OCI-LY7 (cell line): ENCODE data around the gene ZC3H12D. TPM values are rescaled to one million over a fixed set of nuclear protein-coding genes. Genes with fewer than 3 reads are reported as not detected.

ENCODE experiments used
- BruUV-seq: library from RNA; stranded (reverse); fragments of 400-500 nt; replicated peaks from 2 replicates; lab custom pipeline; 2021; lab: Mats Ljungman, UMichigan
- CTCF ChIA-PET: fragments of 300-600 bp; sonication (Branson Sonifier 250); formaldehyde crosslinking; loops from one replicate; lab custom pipeline; 2022; ENCODE audit warnings: antibody characterized with exemption; ENCODE audit not compliant: unreplicated experiment; lab: Charles Lee
- POLR2A ChIA-PET: fragments of 300-600 bp; sonication (Branson Sonifier 250); formaldehyde crosslinking; loops from one replicate; lab custom pipeline; 2022; ENCODE audit warnings: antibody characterized with exemption; lab: Charles Lee
- DNase-seq: peaks from one replicate; pipeline ENCODE4 v3.0.0-alpha.2; 2015; ENCODE audit warnings: low spot score
- H2AFZ ChIP-seq: fragments of 200-600 bp; sonication (generic), shearing (Covaris generic); 2 replicates; pipeline ENCODE4 v1.6.1; 2014; ENCODE audit warnings: mild to moderate bottlenecking, antibody characterized with exemption, low read length, moderate library complexity
- H3K27ac ChIP-seq: fragments of 200-600 bp; sonication (generic); 2 replicates; pipeline ENCODE4 v1.5.1; 2014; ENCODE audit warnings: mixed run types, low read depth, mild to moderate bottlenecking, moderate library complexity, low read length, inconsistent platforms; ENCODE audit not compliant: poor library complexity, severe bottlenecking
- H3K36me3 ChIP-seq: fragments of 200-600 bp; sonication (generic); 2 replicates; pipeline ENCODE4 v1.6.1; 2014; ENCODE audit warnings: mild to moderate bottlenecking, antibody characterized with exemption, low read length, moderate library complexity, mixed read lengths; ENCODE audit not compliant: insufficient read depth
- H3K4me1 ChIP-seq: fragments of 200-600 bp; sonication (generic); 2 replicates; pipeline ENCODE4 v1.5.1; 2014; ENCODE audit warnings: mild to moderate bottlenecking, low read length; ENCODE audit not compliant: insufficient read depth, poor library complexity, severe bottlenecking
- H3K4me2 ChIP-seq: fragments of 200-600 bp; sonication (generic); 2 replicates; pipeline ENCODE4 v1.6.1; 2014; ENCODE audit warnings: mild to moderate bottlenecking, low read length
- H3K4me3 ChIP-seq: fragments of 200-600 bp; sonication (generic); 2 replicates; pipeline ENCODE4 v1.5.1; 2014; ENCODE audit warnings: mild to moderate bottlenecking, low read depth, low read length; ENCODE audit not compliant: poor library complexity, severe bottlenecking
- H3K79me2 ChIP-seq: fragments of 200-600 bp; sonication (generic); 2 replicates; pipeline ENCODE4 v1.6.1; 2016; ENCODE audit warnings: low read depth, mild to moderate bottlenecking, low read length, moderate library complexity, mixed read lengths; ENCODE audit not compliant: insufficient read depth
- H3K9me2 ChIP-seq: fragments of 200-600 bp; sonication (generic); 2 replicates; pipeline ENCODE4 v1.6.1; 2016; ENCODE audit warnings: mild to moderate bottlenecking, low read length, mixed read lengths; ENCODE audit not compliant: insufficient read depth
- H3K9me3 ChIP-seq: fragments of 200-600 bp; sonication (generic); 2 replicates; pipeline ENCODE4 v1.6.1; 2014; ENCODE audit warnings: mild to moderate bottlenecking, mixed run types, low read length, mixed read lengths
- H4K20me1 ChIP-seq: fragments of 200-600 bp; sonication (generic); 2 replicates; pipeline ENCODE4 v1.6.1; 2014; ENCODE audit warnings: mild to moderate bottlenecking, antibody characterized with exemption, low read length, moderate library complexity, mixed read lengths; ENCODE audit not compliant: insufficient read depth
- EZH2phosphoT487 ChIP-seq: fragments of 200-600 bp; sonication (generic); IDR thresholded peaks from 2 replicates; pipeline ENCODE4 v1.6.1; 2018; ENCODE audit warnings: low read depth, borderline replicate concordance, mild to moderate bottlenecking, mixed run types, antibody characterized with exemption, low read length, moderate library complexity, mixed read lengths
- intact Hi-C: fragments of 100-400 bp; cut with micrococcal nuclease; formaldehyde crosslinking; loops from one replicate; pipeline ENCODE4 v1.10.0; 2022; ENCODE audit not compliant: unreplicated experiment
- small RNA-seq: library from RNA; depleted of rRNA; stranded (forward); fragments of <200 nt; gene quantifications from one replicate; pipeline ENCODE3, GENCODE V24; 2014
- total RNA-seq, 2 experiments: library from RNA; depleted of rRNA in 1 of 2; stranded (reverse); fragments of >200 nt in 1 of 2; shearing (Covaris generic) in 1 of 2; gene quantifications; 2 replicates each; pipeline ENCODE4 v1.2.3, GENCODE V29; 2014 to 2022
- TF ChIP-seq, protein P1 (sequence below): fragments of 200-600 bp; sonication (generic); conservative IDR thresholded peaks from 2 replicates; pipeline ENCODE4 v1.5.1; 2014; ENCODE audit warnings: mild to moderate bottlenecking, antibody characterized with exemption, low read length, moderate library complexity, mixed read lengths

The ZC3H12D gene
- total RNA-seq, 2 experiments from 2014 or later: 12.8 to 22.6 TPM

DNA sequence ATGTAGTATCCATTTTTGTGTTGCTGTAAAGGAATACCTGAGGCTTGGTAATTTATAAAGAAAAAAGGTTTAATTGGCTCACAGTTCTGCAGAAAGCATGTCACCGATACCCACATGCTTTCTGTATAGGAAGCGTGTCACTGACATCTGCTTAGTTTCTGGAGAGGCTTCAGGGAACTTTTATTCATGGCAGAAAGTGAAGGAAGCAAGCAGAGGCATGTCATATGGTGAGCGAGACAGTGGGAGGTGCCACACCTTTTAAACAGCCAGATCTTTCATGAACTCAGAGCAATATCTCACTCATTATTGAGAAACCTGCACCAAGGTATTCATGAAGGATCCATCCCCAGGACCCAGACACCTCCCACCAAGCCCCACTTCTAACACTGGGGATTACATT is 81.3 kb downstream of the ZC3H12D start:
- no peaks in the 10 kb centered on the region for H3K9me3 ChIP-seq
- H4K20me1 ChIP-seq: no peaks in the 10 kb centered on the region
- H3K36me3 ChIP-seq: peaks cover 79% of the 10 kb centered on the region
- ChIA-PET POLR2A (no interaction called here), CTCF (no interaction called here)
- H3K27ac ChIP-seq: no peak overlapping the region
- H2AFZ ChIP-seq: no peak overlapping the region
- no peaks in the 10 kb centered on the region for H3K79me2 ChIP-seq
- no peaks in the 10 kb centered on the region for H3K4me1 ChIP-seq
- TF ChIP-seq, protein P1, sequence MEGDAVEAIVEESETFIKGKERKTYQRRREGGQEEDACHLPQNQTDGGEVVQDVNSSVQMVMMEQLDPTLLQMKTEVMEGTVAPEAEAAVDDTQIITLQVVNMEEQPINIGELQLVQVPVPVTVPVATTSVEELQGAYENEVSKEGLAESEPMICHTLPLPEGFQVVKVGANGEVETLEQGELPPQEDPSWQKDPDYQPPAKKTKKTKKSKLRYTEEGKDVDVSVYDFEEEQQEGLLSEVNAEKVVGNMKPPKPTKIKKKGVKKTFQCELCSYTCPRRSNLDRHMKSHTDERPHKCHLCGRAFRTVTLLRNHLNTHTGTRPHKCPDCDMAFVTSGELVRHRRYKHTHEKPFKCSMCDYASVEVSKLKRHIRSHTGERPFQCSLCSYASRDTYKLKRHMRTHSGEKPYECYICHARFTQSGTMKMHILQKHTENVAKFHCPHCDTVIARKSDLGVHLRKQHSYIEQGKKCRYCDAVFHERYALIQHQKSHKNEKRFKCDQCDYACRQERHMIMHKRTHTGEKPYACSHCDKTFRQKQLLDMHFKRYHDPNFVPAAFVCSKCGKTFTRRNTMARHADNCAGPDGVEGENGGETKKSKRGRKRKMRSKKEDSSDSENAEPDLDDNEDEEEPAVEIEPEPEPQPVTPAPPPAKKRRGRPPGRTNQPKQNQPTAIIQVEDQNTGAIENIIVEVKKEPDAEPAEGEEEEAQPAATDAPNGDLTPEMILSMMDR: no peak
- TF ChIP-seq EZH2phosphoT487: no peak
- BruUV-seq: no TSS peak
- H3K4me3 ChIP-seq: no peak overlapping the region
- intact Hi-C loops: no loop called here
- no peaks in the 10 kb centered on the region for H3K9me2 ChIP-seq
- H3K4me2 ChIP-seq: no peak overlapping the region
- no peak for DNase-seq

DNA sequence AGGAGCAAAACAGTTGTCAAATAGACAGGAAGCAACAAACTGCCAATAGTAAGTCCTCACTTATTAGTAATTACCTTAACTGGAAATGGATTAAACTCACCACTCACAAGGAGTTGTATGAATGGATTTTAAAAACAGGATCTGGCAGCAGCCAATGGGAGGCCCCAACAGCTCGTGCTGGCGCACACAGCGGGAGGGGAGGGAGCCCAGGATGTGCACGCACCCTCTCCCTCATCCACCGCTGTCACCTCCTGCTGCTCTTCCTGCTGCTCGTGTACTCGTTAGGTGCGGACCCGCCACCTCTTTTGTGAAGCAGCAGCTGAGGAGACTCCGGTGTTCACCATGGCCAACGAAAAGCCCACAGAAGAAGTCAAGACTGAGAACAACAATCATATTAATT is 84.8 kb downstream of the ZC3H12D start, which contains the start of gene SUMO4:
Gene SUMO4 (plus strand): TSS at position 213 of the 400 bp plus-strand sequence. CDS start 130 bp downstream, at position 343.
- intact Hi-C loops: no loop called here
- CTCF ChIA-PET: no interaction called here
- Histone ChIP-seq H3K36me3 (peaks cover 84% of the 10 kb centered on the region), H2AFZ (no peak within 1 kb of the TSS), H3K27ac (no peak within 1 kb of the TSS), H3K4me3 (no peak within 1 kb of the TSS), H3K4me1 (no peaks in the 10 kb centered on the region), H3K4me2 (no peak within 1 kb of the TSS), H4K20me1 (no peaks in the 10 kb centered on the region), H3K79me2 (no peaks in the 10 kb centered on the region), H3K9me2 (no peaks in the 10 kb centered on the region), H3K9me3 (no peaks in the 10 kb centered on the region)
- POLR2A ChIA-PET: interaction anchor here (0.6 kb wide), 1 partner anchor 17 kb away, joined by 3 read pairs; no protein-coding TSS in a partner anchor
- DNase-seq: no peak
- no peak for TF ChIP-seq EZH2phosphoT487
- BruUV-seq: no TSS peak

DNA sequence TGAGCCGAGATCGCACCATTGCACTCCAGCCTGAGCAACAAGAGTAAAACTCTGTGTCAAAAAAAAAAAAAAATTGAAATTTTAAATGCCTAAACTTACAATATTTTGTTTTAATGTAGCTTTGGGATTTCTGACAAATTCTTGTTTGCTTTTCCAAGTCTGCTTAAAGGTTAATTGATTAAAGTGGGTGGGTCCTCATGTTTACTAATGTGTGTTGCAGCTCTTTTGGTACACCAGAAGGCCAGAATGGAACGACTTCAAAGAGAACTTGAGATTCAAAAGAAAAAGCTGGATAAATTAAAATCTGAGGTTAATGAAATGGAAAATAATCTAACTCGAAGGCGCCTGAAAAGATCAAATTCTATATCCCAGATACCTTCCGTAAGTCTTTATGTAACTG is 87.4 kb downstream of the ZC3H12D start:
- no peaks in the 10 kb centered on the region; the same call in 1 of the 2 replicates for H3K9me3 ChIP-seq
- POLR2A ChIA-PET: interaction anchor here (0.7 to 1.7 kb wide), 6 partner anchors 8 to 53 kb away, joined by 3 to 6 read pairs (median 4); no protein-coding TSS in a partner anchor
- H3K79me2 ChIP-seq: no peaks in the 10 kb centered on the region
- no peak overlapping the region for H3K27ac ChIP-seq
- H3K9me2 ChIP-seq: no peaks in the 10 kb centered on the region
- no peak for TF ChIP-seq EZH2phosphoT487
- TF ChIP-seq, protein P1: no peak
- intact Hi-C loops: no loop called here
- H3K4me2 ChIP-seq: no peak overlapping the region
- no peaks in the 10 kb centered on the region for H4K20me1 ChIP-seq
- no peak overlapping the region for H3K4me3 ChIP-seq
- CTCF ChIA-PET: no interaction called here
- no peak overlapping the region for H2AFZ ChIP-seq
- no peak for DNase-seq
- no peaks in the 10 kb centered on the region for H3K4me1 ChIP-seq
- H3K36me3 ChIP-seq: peaks cover 80% of the 10 kb centered on the region
- BruUV-seq: no TSS peak

Small RNAs within 50 kb of the gene (small RNA-seq; reads per million reads assigned to genes)
- 0.36 reads per million for gene RNU7-3P

Other genes with a start within 250 kb of the ZC3H12D start
- gene TAB2, start 167.3 kb downstream of the ZC3H12D start, total RNA-seq (2014; rRNA removed; shearing (Covaris generic)): 17.3 and 17.4 TPM in 2 replicates
- gene TAB2, start 167.3 kb downstream of the ZC3H12D start, total RNA-seq (2022): 35.8 and 39.4 TPM in 2 replicates
- gene SUMO4, start 84.8 kb downstream of the ZC3H12D start, total RNA-seq (2014; rRNA removed; shearing (Covaris generic)): 3.6 and 4.7 TPM in 2 replicates
- 3.2 and 4.2 TPM in 2 replicates for gene SUMO4, start 84.8 kb downstream of the ZC3H12D start, total RNA-seq (2022)
- 21.6 and 29.2 TPM in 2 replicates for gene PPIL4, start 61.0 kb upstream of the ZC3H12D start, total RNA-seq (2014; rRNA removed; shearing (Covaris generic))
- 34.0 and 36.3 TPM in 2 replicates for gene PPIL4, start 61.0 kb upstream of the ZC3H12D start, total RNA-seq (2022)
- gene GINM1, start 81.4 kb upstream of the ZC3H12D start, total RNA-seq (2014; rRNA removed; shearing (Covaris generic)): 17.2 and 17.6 TPM in 2 replicates
- 38.1 and 40.0 TPM in 2 replicates for gene GINM1, start 81.4 kb upstream of the ZC3H12D start, total RNA-seq (2022)
- 35.1 and 40.9 TPM in 2 replicates for gene KATNA1, start 163.7 kb upstream of the ZC3H12D start, total RNA-seq (2014; rRNA removed; shearing (Covaris generic))
- gene KATNA1, start 163.7 kb upstream of the ZC3H12D start, total RNA-seq (2022): 32.8 and 36.5 TPM in 2 replicates
- gene LATS1, start 233.1 kb upstream of the ZC3H12D start, total RNA-seq (2014; rRNA removed; shearing (Covaris generic)): 15.6 and 23.1 TPM in 2 replicates
- 30.3 and 30.7 TPM in 2 replicates for gene LATS1, start 233.1 kb upstream of the ZC3H12D start, total RNA-seq (2022)